ENCODE results near the gene SMIM29. TPM values are rescaled to one million over a fixed set of nuclear protein-coding genes. Genes with fewer than 3 reads are reported as not detected.
"Not testable (repeated sequence)": the region's sequence is repeated elsewhere in the genome, so short reads cannot be mapped to it uniquely, and the experiment has no call there.

SMIM29 gene
- total and polyA plus RNA-seq, 4 donors = 14.9 to 68.0 (median 54.3) TPM

DNA sequence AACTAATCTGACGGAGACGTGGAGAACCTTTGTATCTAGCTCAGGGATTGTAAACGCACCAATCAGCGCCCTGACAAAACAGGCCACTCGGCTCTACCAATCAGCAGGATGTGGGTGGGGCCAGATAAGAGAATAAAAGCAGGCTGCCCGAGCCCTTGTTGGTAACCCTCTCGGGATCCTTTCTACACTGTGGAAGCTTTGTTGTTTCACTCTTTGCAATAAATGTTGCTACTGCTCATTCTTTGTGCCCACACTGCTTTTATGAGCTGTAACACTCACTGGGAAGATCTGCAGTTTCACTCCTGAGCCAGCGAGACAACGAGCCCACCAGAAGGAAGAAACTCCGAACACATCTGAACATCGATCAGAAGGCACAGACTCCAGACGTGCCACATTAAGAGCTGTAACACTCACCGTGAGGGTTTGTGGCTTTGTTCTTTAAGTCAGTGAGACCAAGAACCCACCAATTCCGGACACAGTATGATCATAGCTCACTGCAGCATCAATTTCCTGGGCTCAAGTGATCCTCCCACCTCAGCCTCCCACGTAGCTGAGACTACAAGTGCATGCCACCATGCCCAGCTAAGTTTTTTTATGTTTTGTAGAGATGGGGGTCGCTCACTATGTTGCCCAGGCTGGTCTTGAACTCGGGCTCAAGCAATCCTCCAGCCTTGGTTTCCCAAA lies 21.0 kb upstream of the SMIM29 start:
- not testable (repeated sequence) for H3K27me3 ChIP-seq (ENCODE audit: control insufficient read depth, insufficient read depth, low read length); H3K27ac ChIP-seq (ENCODE audit: low read depth, low read length); H3K36me3 ChIP-seq (ENCODE audit: control insufficient read depth, insufficient read depth, low read length); H3K4me3 ChIP-seq (ENCODE audit: low read depth, low read length); DNase-seq (ENCODE audit: low read depth in 4 of 6, low spot score in 6 of 6); H3K9me3 ChIP-seq (ENCODE audit: control insufficient read depth, insufficient read depth, low read length); H3K4me1 ChIP-seq (ENCODE audit: control insufficient read depth, insufficient read depth, low read length)
- 55% methylated on average over 10 of the region's 17 CpGs for WGBS (ENCODE audit: insufficient coverage)

- H3K4me3 ChIP-seq (ENCODE audit: low read depth, low read length); H3K27me3 ChIP-seq (ENCODE audit: control insufficient read depth, insufficient read depth, low read length); H3K4me1 ChIP-seq (ENCODE audit: control insufficient read depth, insufficient read depth, low read length); H3K27ac ChIP-seq (ENCODE audit: low read depth, low read length); H3K36me3 ChIP-seq (ENCODE audit: control insufficient read depth, insufficient read depth, low read length); H3K9me3 ChIP-seq (ENCODE audit: control insufficient read depth, insufficient read depth, low read length); DNase-seq (ENCODE audit: low read depth in 4 of 6, low spot score in 6 of 6): not testable (repeated sequence)
- no CpG with 5 or more reads among the region's 25 CpGs for WGBS (ENCODE audit: insufficient coverage)
Observed at GRCh38 chr6:34269132-34269531, 20.3 kb upstream of the SMIM29 start.

- DNase-seq (ENCODE audit: low read depth in 4 of 6, low spot score in 6 of 6) = no peak
- 96% methylated on average over 2 of the region's 2 CpGs for WGBS (ENCODE audit: insufficient coverage)
- H3K4me1 ChIP-seq (ENCODE audit: control insufficient read depth, insufficient read depth, low read length) = no peaks in the 10 kb centered on the region
- H3K36me3 ChIP-seq (ENCODE audit: control insufficient read depth, insufficient read depth, low read length) = peaks cover 10% of the 10 kb centered on the region
- H3K4me3 ChIP-seq (ENCODE audit: low read depth, low read length) = no peak overlapping the region
- H3K9me3 ChIP-seq (ENCODE audit: control insufficient read depth, insufficient read depth, low read length) = peaks cover 6% of the 10 kb centered on the region
- no peak overlapping the region for H3K27ac ChIP-seq (ENCODE audit: low read depth, low read length)
- H3K27me3 ChIP-seq (ENCODE audit: control insufficient read depth, insufficient read depth, low read length) = no peaks in the 10 kb centered on the region
Observed at GRCh38 chr6:34267746-34268145, 18.9 kb upstream of the SMIM29 start.

DNA sequence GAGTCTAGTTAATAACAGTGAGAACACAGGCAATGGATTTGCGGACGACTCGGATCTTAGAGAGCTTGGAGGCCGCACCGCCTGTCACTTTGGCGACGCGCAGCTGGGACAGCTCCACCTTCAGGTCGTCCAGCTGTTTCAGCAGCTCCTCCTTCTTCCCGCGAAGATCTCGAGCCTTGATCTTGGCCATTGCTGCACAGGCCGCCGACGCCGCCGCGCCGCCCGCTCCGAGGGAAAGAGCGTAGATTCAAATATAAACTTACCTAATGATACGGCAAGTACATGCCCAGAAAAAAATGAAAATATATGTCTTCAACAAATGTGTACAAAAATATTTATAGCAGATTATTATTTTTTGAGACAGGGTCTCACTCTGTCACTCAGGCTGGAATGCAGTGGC lies 14.7 kb upstream of the SMIM29 start:
- H3K4me3 ChIP-seq (ENCODE audit: low read depth, low read length); DNase-seq (ENCODE audit: low read depth in 4 of 6, low spot score in 6 of 6); H3K27ac ChIP-seq (ENCODE audit: low read depth, low read length); H3K36me3 ChIP-seq (ENCODE audit: control insufficient read depth, insufficient read depth, low read length); H3K9me3 ChIP-seq (ENCODE audit: control insufficient read depth, insufficient read depth, low read length); H3K27me3 ChIP-seq (ENCODE audit: control insufficient read depth, insufficient read depth, low read length); H3K4me1 ChIP-seq (ENCODE audit: control insufficient read depth, insufficient read depth, low read length): not testable (repeated sequence)
- WGBS (ENCODE audit: insufficient coverage) = 72% methylated on average over 21 of the region's 23 CpGs

GRCh38 chr6:34260576-34261267 lies 11.9 kb upstream of the SMIM29 start:
- Histone ChIP-seq H3K4me1 (ENCODE audit: control insufficient read depth, insufficient read depth, low read length) (no peaks in the 10 kb centered on the region), H3K9me3 (ENCODE audit: control insufficient read depth, insufficient read depth, low read length) (peaks cover 6% of the 10 kb centered on the region), H3K27ac (ENCODE audit: low read depth, low read length) (no peak overlapping the region), H3K27me3 (ENCODE audit: control insufficient read depth, insufficient read depth, low read length) (no peaks in the 10 kb centered on the region), H3K4me3 (ENCODE audit: low read depth, low read length) (no peak overlapping the region), H3K36me3 (ENCODE audit: control insufficient read depth, insufficient read depth, low read length) (peaks cover 5% of the 10 kb centered on the region)
- WGBS (ENCODE audit: insufficient coverage) = 96% methylated on average over 13 of the region's 17 CpGs
- no peak for DNase-seq (ENCODE audit: low read depth in 4 of 6, low spot score in 6 of 6)

DNA sequence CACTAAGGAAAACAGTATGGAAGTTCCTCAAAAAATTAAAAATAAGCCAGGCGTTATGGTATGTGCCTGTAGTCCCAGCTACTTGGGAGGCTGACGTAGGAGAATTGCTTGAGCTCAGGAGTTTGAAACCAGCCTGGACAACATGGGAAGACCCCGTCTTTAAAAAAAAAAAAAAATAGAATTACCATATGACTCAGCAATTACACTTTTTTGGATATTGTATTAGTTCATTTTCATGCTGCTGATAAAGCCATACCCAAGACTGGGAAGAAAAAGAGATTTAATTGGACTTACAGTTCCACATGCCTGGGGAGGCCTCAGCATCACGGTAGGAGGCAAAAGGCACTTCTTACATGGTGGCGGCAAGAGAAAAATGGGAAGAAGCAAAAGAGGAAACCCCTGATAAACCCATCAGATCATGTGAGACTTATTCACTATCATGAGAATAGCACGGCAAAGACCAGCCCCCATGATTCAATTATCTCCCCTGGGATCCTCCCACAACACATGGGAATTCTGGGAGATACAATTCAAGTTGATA lies 10.8 kb upstream of the SMIM29 start:
- Histone ChIP-seq H3K4me3 (ENCODE audit: low read depth, low read length) (no peak overlapping the region), H3K27me3 (ENCODE audit: control insufficient read depth, insufficient read depth, low read length) (no peaks in the 10 kb centered on the region), H3K9me3 (ENCODE audit: control insufficient read depth, insufficient read depth, low read length) (peaks cover 6% of the 10 kb centered on the region), H3K27ac (ENCODE audit: low read depth, low read length) (no peak overlapping the region), H3K4me1 (ENCODE audit: control insufficient read depth, insufficient read depth, low read length) (no peaks in the 10 kb centered on the region), H3K36me3 (ENCODE audit: control insufficient read depth, insufficient read depth, low read length) (peaks cover 5% of the 10 kb centered on the region)
- 100% methylated on average over 2 of the region's 6 CpGs for WGBS (ENCODE audit: insufficient coverage)
- DNase-seq (ENCODE audit: low read depth in 4 of 6, low spot score in 6 of 6) = no peak

GRCh38 chr6:34252395-34252794 lies 3.6 kb upstream of the SMIM29 start:
- not testable (repeated sequence) for H3K4me3 ChIP-seq (ENCODE audit: low read depth, low read length); DNase-seq (ENCODE audit: low read depth in 4 of 6, low spot score in 6 of 6); H3K27ac ChIP-seq (ENCODE audit: low read depth, low read length); H3K27me3 ChIP-seq (ENCODE audit: control insufficient read depth, insufficient read depth, low read length); H3K36me3 ChIP-seq (ENCODE audit: control insufficient read depth, insufficient read depth, low read length); H3K9me3 ChIP-seq (ENCODE audit: control insufficient read depth, insufficient read depth, low read length)
- WGBS (ENCODE audit: insufficient coverage) = no CpG with 5 or more reads among the region's 2 CpGs
- peaks cover 24% of the 10 kb centered on the region for H3K4me1 ChIP-seq (ENCODE audit: control insufficient read depth, insufficient read depth, low read length)

- H3K36me3 ChIP-seq (ENCODE audit: control insufficient read depth, insufficient read depth, low read length) = peaks cover 30% of the 10 kb centered on the region
- 44% methylated on average over 9 of the region's 18 CpGs for WGBS (ENCODE audit: insufficient coverage)
- peak overlapping the region; percentile 80 for H3K4me3 ChIP-seq (ENCODE audit: low read depth, low read length)
- DNase-seq (ENCODE audit: low read depth in 4 of 6, low spot score in 6 of 6) = no peak
- peak overlapping the region; percentile 88 for H3K27ac ChIP-seq (ENCODE audit: low read depth, low read length)
- no peaks in the 10 kb centered on the region for H3K9me3 ChIP-seq (ENCODE audit: control insufficient read depth, insufficient read depth, low read length)
- H3K27me3 ChIP-seq (ENCODE audit: control insufficient read depth, insufficient read depth, low read length) = no peaks in the 10 kb centered on the region
- peaks cover 42% of the 10 kb centered on the region for H3K4me1 ChIP-seq (ENCODE audit: control insufficient read depth, insufficient read depth, low read length)
Observed at GRCh38 chr6:34249469-34250261, 859 bp upstream of the SMIM29 start.

DNA sequence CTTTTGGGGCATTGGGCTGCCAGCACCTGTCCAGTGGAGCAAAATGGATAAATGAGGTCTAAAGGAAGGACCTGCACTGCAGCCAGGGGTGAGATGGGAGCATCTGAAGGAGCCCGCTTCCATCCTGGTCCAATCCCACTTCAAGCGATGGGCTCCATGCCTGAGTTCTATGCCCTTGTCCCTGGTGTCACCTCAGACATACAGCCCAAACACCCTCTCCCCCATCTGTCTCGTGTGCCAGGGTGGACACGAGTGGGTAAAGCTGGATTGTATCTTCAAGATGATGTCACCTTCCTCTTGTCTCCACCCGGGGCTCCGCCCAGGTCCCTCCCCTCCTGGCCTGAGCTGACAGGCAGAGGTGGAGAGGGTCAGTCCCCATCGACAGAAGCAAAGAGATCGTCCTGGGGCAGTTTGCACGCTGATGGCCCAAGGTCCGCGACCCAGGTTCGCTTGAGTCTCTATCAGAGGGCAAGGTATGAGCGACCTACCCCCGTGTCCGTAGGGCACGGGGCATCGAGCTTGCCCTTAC lies 544 bp downstream of the SMIM29 start:
- DNase-seq (ENCODE audit: low read depth in 4 of 6, low spot score in 6 of 6) = peak in 2 of 6 donors; percentile 56 to 60
- 8% methylated on average over 16 of the region's 17 CpGs for WGBS (ENCODE audit: insufficient coverage)

More for the DNA sequence above, 544 bp downstream of the SMIM29 start:
- Histone ChIP-seq H3K36me3 (ENCODE audit: control insufficient read depth, insufficient read depth, low read length) (peaks cover 44% of the 10 kb centered on the region), H3K27me3 (ENCODE audit: control insufficient read depth, insufficient read depth, low read length) (no peaks in the 10 kb centered on the region), H3K27ac (ENCODE audit: low read depth, low read length) (peak overlapping the region; percentile 73), H3K4me3 (ENCODE audit: low read depth, low read length) (peak overlapping the region; percentile 85), H3K9me3 (ENCODE audit: control insufficient read depth, insufficient read depth, low read length) (no peaks in the 10 kb centered on the region), H3K4me1 (ENCODE audit: control insufficient read depth, insufficient read depth, low read length) (peaks cover 51% of the 10 kb centered on the region)

Data from spinal cord (tissue), 10 donors.